ENCODE results near the gene ANKRD33B. TPM values are rescaled to one million over a fixed set of nuclear protein-coding genes. Genes with fewer than 3 reads are reported as not detected.
"Not testable (repeated sequence)": the region's sequence is repeated elsewhere in the genome, so short reads cannot be mapped to it uniquely, and the experiment has no call there.

ANKRD33B gene
- polyA plus RNA-seq, 1 donor from 2014 or later = 1.5 TPM

GRCh38 chr5:10638723-10639122 lies 74.9 kb downstream of the ANKRD33B start:
- peaks cover 39 to 49% (median 40%) of the 10 kb centered on the region in 3 donors for H3K4me1 Mint-ChIP-seq
- H3K27me3 Mint-ChIP-seq, H3K9me3 Mint-ChIP-seq: not testable (repeated sequence)
- peaks cover 12% of the 10 kb centered on the region for H3K36me3 Mint-ChIP-seq
- peak overlapping the region in 1 of 4 donors; percentile 63 for H3K4me3 Mint-ChIP-seq
- peak overlapping the region; percentile 18 to 91 (median 54) for H3K27ac Mint-ChIP-seq

- Mint-ChIP-seq H3K9me3 (peaks cover 5 to 9% (median 5%) of the 10 kb centered on the region in 3 donors), H3K4me1 (peaks cover 38 to 50% (median 39%) of the 10 kb centered on the region in 3 donors), H3K4me3 (peak overlapping the region in 2 of 4 donors; percentile 54), H3K27ac (peak overlapping the region; percentile 79 to 98 (median 86)), H3K36me3 (peaks cover 12% of the 10 kb centered on the region), H3K27me3 (no peaks in the 10 kb centered on the region)
Observed at GRCh38 chr5:10639846-10640368, 76.0 kb downstream of the ANKRD33B start.

- peak overlapping the region in 2 of 4 donors; percentile 43 to 71 for H3K4me3 Mint-ChIP-seq
- peaks cover 12% of the 10 kb centered on the region for H3K36me3 Mint-ChIP-seq
- H3K4me1 Mint-ChIP-seq = peaks cover 31 to 42% (median 37%) of the 10 kb centered on the region in 3 donors
- H3K9me3 Mint-ChIP-seq = peaks cover 5 to 9% (median 5%) of the 10 kb centered on the region in 3 donors
- H3K27me3 Mint-ChIP-seq = no peaks in the 10 kb centered on the region
- H3K27ac Mint-ChIP-seq = peak overlapping the region in 2 of 3 donors; percentile 15 to 36
Observed at GRCh38 chr5:10642367-10642766, 78.5 kb downstream of the ANKRD33B start.

- Mint-ChIP-seq H3K4me1 (peaks cover 28 to 42% (median 38%) of the 10 kb centered on the region in 3 donors), H3K36me3 (peaks cover 5% of the 10 kb centered on the region), H3K27ac (peak overlapping the region in 1 of 3 donors; percentile 57), H3K9me3 (peaks cover 0 to 5% (median 4%) of the 10 kb centered on the region in 3 donors), H3K4me3 (no peak overlapping the region), H3K27me3 (no peaks in the 10 kb centered on the region)
Observed at GRCh38 chr5:10644192-10644591, 80.3 kb downstream of the ANKRD33B start.

GRCh38 chr5:10645146-10645545 lies 81.3 kb downstream of the ANKRD33B start:
- Mint-ChIP-seq H3K4me1 (peaks cover 28 to 40% (median 38%) of the 10 kb centered on the region in 3 donors), H3K27ac (no peak overlapping the region), H3K9me3 (peaks cover 0 to 2% (median 1%) of the 10 kb centered on the region in 3 donors)

GRCh38 chr5:10645671-10646070 lies 81.8 kb downstream of the ANKRD33B start:
- Mint-ChIP-seq H3K27me3 (no peaks in the 10 kb centered on the region), H3K36me3 (no peaks in the 10 kb centered on the region), H3K27ac (no peak overlapping the region), H3K4me3 (peak overlapping the region in 1 of 4 donors; percentile 5), H3K9me3 (no peaks in the 10 kb centered on the region), H3K4me1 (peaks cover 26 to 38% (median 38%) of the 10 kb centered on the region in 3 donors)

More at GRCh38 chr5:10645146-10645545, 81.3 kb downstream of the ANKRD33B start:
- no peak overlapping the region for H3K4me3 Mint-ChIP-seq
- peaks cover 3% of the 10 kb centered on the region for H3K36me3 Mint-ChIP-seq
- H3K27me3 Mint-ChIP-seq = no peaks in the 10 kb centered on the region

- Mint-ChIP-seq H3K36me3 (no peaks in the 10 kb centered on the region), H3K4me3 (no peak overlapping the region), H3K27ac (no peak overlapping the region), H3K27me3 (no peaks in the 10 kb centered on the region), H3K4me1 (peaks cover 21 to 30% (median 22%) of the 10 kb centered on the region in 3 donors), H3K9me3 (no peaks in the 10 kb centered on the region)
Observed at GRCh38 chr5:10647640-10648039, 83.8 kb downstream of the ANKRD33B start.

GRCh38 chr5:10648806-10649665 lies 85.2 kb downstream of the ANKRD33B start:
- Mint-ChIP-seq H3K27ac (no peak overlapping the region), H3K4me3 (no peak overlapping the region), H3K4me1 (peaks cover 8 to 19% (median 15%) of the 10 kb centered on the region in 3 donors), H3K27me3 (no peaks in the 10 kb centered on the region), H3K9me3 (no peaks in the 10 kb centered on the region), H3K36me3 (peaks cover 1% of the 10 kb centered on the region)

- Mint-ChIP-seq H3K27me3 (no peaks in the 10 kb centered on the region), H3K27ac (no peak overlapping the region), H3K36me3 (peaks cover 1% of the 10 kb centered on the region), H3K4me3 (no peak overlapping the region), H3K4me1 (peaks cover 0 to 13% (median 8%) of the 10 kb centered on the region in 3 donors), H3K9me3 (no peaks in the 10 kb centered on the region)
Observed at GRCh38 chr5:10649666-10650380, 86.0 kb downstream of the ANKRD33B start.

GRCh38 chr5:10652151-10652550 lies 88.3 kb downstream of the ANKRD33B start:
- peaks cover 0 to 16% (median 2%) of the 10 kb centered on the region in 3 donors for H3K4me1 Mint-ChIP-seq
- peaks cover 1% of the 10 kb centered on the region for H3K36me3 Mint-ChIP-seq
- no peaks in the 10 kb centered on the region for H3K9me3 Mint-ChIP-seq
- H3K27ac Mint-ChIP-seq = no peak overlapping the region
- H3K27me3 Mint-ChIP-seq = no peaks in the 10 kb centered on the region
- H3K4me3 Mint-ChIP-seq = no peak overlapping the region

- H3K27me3 Mint-ChIP-seq = no peaks in the 10 kb centered on the region
- H3K9me3 Mint-ChIP-seq = no peaks in the 10 kb centered on the region
- no peak overlapping the region for H3K27ac Mint-ChIP-seq
- H3K36me3 Mint-ChIP-seq = peaks cover 1% of the 10 kb centered on the region
- no peak overlapping the region for H3K4me3 Mint-ChIP-seq
- peaks cover 0 to 14% (median 2%) of the 10 kb centered on the region in 3 donors for H3K4me1 Mint-ChIP-seq
Observed at GRCh38 chr5:10652606-10653005, 88.7 kb downstream of the ANKRD33B start.

- H3K27me3 Mint-ChIP-seq = no peaks in the 10 kb centered on the region
- H3K36me3 Mint-ChIP-seq = peaks cover 1% of the 10 kb centered on the region
- peaks cover 0 to 14% (median 2%) of the 10 kb centered on the region in 3 donors for H3K4me1 Mint-ChIP-seq
- H3K9me3 Mint-ChIP-seq = no peaks in the 10 kb centered on the region
- peak overlapping the region in 1 of 3 donors; percentile 71 for H3K27ac Mint-ChIP-seq
- H3K4me3 Mint-ChIP-seq = no peak overlapping the region
Observed at GRCh38 chr5:10653043-10653442, 89.2 kb downstream of the ANKRD33B start.

GRCh38 chr5:10653751-10654400 lies 90.0 kb downstream of the ANKRD33B start:
- Mint-ChIP-seq H3K27me3 (no peaks in the 10 kb centered on the region), H3K4me1 (peaks cover 0 to 14% (median 2%) of the 10 kb centered on the region in 3 donors), H3K27ac (no peak overlapping the region), H3K4me3 (peak overlapping the region in 1 of 4 donors; percentile 4), H3K9me3 (peaks cover 0 to 3% (median 0%) of the 10 kb centered on the region in 3 donors), H3K36me3 (peaks cover 1% of the 10 kb centered on the region)

- H3K27ac Mint-ChIP-seq = no peak overlapping the region
- H3K4me3 Mint-ChIP-seq = no peak overlapping the region
- peaks cover 0 to 3% (median 0%) of the 10 kb centered on the region in 3 donors for H3K9me3 Mint-ChIP-seq
- peaks cover 1% of the 10 kb centered on the region for H3K36me3 Mint-ChIP-seq
- peaks cover 0 to 14% (median 2%) of the 10 kb centered on the region in 3 donors for H3K4me1 Mint-ChIP-seq
- no peaks in the 10 kb centered on the region for H3K27me3 Mint-ChIP-seq
Observed at GRCh38 chr5:10654566-10654965, 90.7 kb downstream of the ANKRD33B start.

Measured in IgD-negative memory B cell (primary cell).